HG03280 (cell line): Measurements from ENCODE around the gene TOP3A.
"Not testable (repeated sequence)": the region's sequence is repeated elsewhere in the genome, so short reads cannot be mapped to it uniquely, and the experiment has no call there.

Experiments
- ATAC-seq: cut with Tn5 transposase; IDR thresholded peaks from one replicate; pipeline ENCODE4 v1.9.1; 2021; ENCODE audit warnings: mild to moderate bottlenecking, moderate library complexity; ENCODE audit not compliant: unreplicated experiment

The TOP3A gene

DNA sequence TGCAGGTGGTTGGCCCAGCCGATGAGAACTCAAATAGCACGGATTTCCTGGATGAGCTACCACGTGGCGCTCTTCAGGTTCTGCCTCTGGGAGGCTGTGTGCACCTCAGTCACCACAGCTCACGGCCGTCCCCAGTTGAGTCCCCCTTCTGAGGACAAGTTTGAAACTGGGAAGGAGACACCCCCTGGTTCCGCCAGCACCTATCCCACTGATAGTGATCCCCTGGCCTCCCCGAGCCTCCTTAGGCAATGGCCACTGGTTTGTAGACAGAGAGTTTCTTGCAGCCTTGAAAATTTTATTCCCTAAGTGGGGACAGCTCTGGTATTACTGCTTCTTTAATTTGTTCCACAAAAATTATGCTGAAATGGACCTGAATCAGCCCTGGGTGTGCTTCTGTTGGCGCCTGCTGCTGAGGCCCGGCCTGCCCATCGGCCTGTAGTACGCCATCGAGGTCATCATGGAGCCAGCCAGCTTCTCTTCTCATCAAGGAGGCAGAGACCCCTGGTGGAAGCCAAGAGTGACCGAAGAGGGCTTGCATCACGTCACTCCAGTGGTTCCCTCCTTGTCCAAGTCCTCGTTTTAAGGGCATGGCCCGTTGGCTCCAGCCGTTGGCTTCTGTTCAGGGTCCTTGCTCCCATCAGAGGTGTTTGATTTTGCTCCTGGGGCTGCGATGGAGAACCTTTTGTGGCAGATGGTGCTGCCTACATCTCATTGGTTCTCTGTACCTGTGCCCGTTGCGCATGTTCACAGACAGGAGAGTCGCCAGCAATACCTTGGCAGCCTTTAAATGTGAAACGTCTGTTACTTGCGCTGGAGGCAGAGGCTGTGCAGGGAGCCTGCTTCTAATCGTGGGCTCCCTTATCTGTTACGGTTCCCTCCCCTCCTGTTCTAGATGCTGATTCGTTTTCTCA is 9.6 kb upstream of the TOP3A start:
- ATAC-seq: no peak

DNA sequence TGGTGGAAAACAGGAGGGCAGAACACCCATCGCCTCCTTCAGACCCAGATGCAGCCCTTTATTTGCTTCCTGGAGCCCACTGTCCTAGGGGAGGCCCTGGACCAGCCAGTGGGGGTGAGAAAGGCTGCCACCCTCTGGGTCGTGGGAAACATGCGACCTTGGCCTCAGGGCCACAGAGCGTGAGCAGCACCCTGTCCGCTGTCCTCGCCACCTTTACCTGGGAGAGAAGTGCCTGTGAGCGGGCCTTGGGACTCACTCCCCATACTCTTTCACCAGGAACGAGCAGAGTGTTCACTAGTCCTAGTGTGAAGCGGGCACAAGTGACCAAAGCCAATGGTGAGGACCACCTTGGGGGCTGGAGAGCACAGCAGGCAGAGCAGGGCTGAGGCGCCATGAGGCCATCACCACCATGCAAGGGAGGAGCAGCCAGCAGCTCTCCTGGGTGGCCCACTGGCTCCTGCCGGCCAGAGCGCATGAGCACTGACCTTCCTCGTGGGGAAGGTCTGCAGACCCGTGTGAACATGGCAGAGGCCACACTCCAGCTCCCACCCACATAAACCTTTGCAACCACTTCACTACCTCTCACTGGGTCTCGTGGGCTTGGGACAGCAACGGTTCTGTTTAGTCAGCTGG is 8.8 kb upstream of the TOP3A start:
- no peak for ATAC-seq

DNA sequence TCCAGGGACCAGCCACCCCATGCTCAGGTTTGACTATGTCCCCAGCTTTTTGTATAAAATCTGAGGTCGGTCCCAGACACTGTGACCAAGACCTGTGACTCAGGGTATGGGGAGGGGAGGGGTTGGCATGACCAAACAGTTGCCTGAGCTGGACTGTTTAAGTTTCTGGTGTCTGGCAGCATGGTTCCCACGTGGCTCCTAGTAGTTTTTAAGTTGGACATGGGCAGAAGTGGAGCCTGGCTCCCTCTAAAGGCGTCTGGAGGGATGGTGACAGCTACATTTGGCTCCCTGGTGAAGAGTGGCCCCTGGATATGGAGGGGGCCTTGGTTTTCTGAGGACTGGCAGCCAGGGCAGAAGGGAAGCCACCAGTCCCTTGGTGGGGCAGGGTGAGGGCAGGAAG is 8.2 kb upstream of the TOP3A start:
- ATAC-seq: no peak

DNA sequence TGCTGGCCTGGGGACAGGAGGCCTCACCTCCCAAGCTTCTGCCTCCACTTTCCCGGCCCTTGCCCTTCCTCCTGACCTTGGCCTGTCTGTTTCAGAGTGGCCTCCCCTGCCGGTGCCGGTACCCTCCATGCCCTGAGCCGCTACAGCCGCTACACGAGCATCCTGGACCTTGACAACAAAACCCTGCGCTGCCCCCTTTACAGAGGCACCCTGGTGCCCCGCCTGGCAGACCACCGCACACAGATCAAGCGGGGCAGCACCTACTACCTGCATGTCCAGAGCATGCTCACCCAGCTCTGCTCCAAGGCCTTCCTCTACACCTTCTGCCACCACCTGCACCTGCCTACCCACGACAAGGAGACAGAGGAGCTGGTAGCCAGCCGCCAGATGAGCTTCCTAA is 7.7 kb upstream of the TOP3A start:
- ATAC-seq: no peak

DNA sequence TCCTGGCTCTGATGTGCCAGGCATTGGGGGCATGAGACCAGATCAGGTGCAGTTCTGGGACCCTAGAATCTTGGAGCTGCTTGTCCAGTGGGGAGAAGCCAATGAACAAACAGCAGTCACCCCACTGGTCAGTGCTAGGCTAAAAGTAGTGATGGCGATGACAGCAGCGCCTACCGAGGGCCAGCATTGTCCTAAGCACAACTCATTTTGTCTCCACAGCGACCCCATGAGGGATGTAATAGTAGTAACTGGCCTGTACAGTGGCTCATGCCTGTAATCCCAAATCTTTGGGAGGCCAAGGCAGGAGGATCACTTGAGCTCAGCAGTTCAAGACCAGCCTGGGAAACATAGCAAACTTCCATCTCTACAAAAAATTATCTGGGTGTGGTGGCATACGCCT is 6.5 kb upstream of the TOP3A start:
- no peak for ATAC-seq

DNA sequence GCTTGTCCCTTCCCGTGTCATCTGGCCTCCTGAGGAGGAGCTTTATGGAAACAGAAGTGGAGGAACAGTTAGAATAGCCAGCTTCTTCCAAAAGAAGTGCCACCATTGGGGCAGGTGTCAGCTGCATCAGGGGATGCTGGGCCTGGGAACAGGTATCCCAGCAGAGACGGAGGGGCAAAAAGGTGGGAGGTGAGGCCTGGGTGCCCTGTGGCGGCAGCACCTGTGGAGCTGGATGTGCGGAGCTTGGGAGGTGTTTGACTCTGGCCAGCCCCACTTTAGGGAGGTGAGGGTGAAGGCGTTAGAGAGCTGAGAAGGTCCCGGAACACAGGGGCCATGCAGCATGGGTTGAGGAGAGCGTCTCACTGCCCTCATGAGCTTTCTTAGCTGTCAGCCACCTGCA is 5.5 kb upstream of the TOP3A start:
- ATAC-seq: no peak

DNA sequence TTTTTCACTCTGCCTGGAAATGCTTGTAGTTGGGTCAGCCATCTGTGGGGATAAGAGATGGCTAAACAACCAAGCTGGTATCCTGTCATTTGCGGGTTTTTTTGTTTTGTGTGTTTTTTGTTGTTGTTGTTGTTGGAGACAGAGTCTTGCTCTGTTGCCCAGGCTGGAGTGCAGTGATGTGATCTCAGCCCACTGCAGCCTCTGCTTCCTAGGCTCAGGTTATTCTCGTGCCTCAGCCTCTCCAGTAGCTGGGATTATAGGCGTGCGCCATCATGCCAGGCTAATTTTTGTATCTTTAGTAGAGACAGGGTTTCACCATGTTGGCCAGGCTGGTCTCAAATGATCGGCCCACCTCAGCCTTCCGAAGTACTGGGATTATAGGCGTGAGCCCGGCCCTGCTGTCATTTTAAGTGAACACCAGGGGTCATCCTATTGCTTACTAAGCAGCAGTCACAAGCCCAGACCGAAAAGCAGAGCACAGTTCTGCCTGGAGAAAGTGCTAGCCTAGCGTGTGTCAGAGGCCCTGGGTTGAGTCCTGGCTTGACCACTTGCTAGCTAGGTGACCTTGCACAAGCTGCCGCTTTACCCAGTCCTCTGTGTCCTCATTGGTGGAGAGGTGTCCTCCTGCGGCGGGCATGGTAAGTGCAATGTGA is 4.9 kb upstream of the TOP3A start:
- no peak for ATAC-seq

DNA sequence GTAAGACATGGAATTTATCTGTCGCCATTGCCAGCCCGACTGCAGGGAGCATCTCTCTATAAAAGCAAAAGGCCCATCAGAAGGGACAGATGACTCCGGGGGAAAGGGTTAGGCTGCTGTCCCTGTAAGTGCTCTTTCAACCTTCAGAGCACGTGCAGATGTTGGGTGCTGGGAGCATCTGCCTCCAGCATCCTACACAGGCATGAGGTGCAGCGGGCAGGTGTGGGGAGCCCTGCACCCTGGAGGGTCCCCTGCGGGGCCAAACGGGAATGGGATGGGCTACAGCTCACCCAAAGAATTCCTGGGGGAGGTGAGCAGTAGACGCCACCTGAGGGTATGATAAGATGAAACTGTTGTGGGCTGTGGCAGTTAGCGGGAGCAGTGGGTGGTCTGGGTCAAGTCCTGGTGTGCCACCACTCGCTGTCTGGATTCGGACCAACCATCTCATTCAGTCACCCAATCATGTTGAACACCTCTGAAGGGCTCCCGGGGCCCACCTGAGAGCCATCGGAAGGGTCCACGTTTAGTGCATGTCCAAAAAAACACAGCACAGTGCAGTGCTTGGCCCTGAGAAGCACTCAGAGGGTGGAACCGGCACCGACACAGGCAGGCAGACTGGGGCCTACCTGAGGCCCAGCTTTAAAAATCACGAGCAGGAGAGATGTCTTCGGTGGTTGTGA is 4.1 kb upstream of the TOP3A start:
- ATAC-seq: no peak

DNA sequence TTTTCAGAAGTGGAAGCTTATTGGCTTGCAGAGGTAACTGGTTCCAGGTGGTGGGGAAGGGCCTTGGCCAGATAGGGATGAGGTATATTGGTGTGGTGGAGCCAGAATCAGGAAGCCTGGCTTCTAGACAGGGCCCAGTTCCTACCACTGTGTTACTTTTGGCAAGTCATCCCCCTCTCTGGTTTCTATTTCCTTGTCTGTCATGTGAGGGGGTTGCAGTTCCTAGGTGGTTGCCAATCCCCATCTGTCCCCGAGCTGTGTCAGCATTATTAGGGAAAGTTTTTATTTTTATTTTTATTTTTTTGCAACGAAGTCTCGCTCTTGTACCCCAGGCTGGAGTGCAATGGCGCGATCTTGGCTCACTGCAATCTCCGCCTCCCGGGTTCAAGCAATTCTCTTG is 3.3 kb upstream of the TOP3A start:
- ATAC-seq: no peak

DNA sequence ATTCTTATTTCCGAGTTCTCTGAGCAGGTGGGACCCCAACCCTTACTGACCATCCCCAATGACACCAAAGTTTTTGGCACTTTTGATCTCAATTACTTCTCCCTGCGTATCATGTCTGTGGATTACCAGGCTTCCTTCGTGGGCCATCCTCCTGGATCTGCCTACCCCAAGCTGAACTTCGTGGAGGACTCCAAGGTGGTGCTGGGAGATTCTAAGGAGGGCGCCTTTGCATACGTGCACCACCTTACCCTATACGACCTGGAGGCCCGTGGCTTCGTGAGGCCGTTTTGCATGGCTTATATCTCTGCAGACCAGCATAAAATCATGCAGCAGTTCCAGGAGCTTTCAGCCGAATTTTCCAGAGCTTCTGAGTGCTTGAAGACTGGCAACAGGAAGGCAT is 1.2 kb upstream of the TOP3A start:
- no peak for ATAC-seq

DNA sequence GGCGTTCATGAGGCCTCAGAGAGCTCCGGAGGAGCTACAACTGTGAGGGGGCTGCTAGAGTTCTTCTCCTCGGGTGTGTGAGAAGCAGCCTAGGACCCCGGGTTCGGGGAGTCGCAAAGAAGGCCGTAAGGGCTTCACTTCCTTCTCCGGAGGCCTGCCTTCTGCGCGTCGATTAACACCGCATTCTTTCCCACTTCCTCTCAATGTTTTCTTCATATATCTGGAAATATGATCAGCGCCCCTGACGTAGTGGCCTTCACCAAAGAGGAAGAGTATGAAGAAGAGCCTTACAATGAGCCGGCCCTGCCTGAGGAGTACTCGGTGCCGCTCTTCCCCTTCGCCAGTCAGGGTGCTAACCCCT is 748 bp upstream of the TOP3A start:
- peak; percentile 4 for ATAC-seq

DNA sequence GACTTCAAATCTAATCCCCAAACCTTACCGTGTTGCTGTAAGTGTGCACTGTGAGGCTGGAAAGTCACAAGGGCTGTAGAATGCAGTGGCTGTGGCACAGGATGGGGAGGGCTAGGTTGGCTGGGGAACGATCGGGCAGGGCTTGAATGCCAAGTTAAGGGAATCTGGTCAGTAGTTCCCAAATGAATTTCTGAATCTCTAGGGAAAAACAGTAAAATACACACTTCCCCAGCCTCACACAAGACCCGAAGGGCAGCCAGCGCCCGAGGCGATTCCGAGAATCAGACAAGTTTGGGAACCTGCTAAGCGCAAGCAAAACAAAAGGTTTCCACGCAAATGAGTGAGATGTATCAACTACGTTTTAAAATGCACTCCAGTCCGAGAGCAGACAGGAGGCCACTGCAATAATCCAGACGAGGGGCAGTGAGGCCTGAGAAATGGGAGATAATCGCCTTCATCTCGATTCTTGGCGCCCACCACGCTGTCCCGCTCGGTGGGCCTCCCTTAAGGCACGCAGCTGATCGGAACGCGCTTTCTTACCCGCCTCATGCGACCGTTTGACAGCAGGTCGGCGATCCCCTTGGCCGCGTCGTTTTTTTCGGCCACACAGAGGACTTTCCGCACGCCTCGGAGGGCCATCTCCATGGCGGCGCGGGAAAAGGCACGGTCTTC is 599 bp downstream of the TOP3A start:
- peak; percentile 15 for ATAC-seq

DNA sequence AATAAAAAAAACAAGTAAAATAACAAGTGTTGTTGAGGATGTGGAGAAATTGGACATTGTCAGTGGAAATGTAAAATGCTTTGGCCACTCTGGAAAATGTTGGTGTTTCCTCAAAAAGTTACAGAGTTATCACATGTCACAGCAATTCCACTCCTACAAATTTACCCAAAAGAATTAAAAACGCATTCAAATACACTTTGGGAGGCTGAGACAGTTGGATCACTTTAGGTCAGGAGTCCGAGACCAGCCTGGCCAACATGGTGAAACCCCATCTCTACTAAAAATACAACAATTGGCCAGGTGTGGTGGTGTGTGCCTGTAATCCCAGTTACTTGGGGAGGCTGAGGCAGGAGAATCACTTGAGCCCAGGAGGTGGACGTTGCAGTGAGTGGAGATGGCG is 5.6 kb downstream of the TOP3A start:
- no peak for ATAC-seq

DNA sequence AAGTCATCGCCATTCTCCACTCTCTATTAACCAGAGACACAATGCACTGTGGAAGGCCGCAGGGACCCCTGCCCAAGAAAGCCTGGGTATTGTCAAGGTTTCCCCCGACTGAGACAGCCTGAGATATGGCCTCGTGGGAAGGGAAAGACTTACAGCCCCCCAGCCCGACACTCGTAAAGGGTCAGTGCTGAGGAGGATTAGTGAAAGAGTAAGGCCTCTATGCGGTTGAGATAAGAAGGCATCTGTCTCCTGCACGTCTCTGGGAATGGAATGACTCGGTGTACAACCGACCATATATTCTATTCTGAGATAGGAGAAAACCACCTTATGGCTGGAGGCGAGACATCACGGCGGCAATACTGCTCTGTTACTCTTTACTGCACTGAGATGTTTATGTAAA is 11.6 kb downstream of the TOP3A start:
- not testable (repeated sequence) for ATAC-seq

DNA sequence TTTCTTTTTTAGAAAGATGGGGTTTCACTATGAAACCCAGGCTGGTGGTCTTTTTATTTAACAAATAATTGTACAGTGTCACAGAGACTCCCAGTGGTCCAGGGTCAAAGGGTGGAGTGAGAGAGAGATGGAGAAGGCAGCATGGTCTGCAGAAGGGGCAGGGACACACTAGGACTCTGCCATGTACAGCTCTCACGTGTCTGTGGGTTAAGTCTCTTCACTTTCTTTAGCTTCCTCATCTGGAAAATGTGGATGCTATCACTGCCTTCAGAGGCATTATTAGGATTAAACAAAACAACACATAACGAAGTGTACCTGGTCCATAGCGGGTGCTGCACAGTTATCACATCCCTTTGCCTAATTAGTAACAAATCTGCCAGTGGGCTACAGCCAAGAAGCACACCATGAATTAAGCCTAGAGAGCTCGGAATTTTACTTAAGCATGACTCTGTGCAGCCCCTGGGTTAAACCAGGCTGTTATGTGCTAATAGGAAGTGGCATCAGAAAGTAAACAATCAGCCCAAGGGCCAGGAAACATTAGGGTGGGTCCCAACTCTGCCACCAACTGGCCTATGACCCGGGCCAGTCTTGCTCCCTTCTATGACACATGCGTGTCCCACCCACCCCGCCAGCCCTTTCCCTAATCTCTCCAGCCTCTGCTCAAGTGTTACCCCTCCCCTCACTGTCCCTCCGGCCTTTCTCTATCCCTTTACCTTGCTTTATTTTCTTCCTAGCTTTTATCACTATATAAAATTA is 13.9 kb downstream of the TOP3A start:
- ATAC-seq: no peak

DNA sequence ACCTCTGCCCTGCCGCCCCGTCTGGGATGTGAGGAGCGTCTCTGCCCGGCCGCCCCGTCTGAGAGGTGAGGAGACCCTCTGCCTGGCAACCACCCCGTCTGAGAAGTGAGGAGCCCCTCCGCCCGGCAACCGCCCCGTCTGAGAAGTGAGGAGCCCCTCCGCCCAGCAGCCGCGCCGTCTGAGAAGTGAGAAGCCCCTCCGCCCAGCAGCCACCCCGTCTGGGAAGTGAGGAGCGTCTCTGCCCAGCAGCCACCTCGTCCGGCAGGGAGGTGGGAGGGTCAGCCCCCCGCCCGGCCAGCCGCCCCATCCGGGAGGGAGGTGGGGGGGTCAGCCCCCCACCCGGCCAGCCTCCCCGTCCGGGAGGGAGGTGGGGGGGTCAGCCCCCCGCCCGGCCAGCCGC is 16.7 kb downstream of the TOP3A start:
- ATAC-seq: not testable (repeated sequence)

DNA sequence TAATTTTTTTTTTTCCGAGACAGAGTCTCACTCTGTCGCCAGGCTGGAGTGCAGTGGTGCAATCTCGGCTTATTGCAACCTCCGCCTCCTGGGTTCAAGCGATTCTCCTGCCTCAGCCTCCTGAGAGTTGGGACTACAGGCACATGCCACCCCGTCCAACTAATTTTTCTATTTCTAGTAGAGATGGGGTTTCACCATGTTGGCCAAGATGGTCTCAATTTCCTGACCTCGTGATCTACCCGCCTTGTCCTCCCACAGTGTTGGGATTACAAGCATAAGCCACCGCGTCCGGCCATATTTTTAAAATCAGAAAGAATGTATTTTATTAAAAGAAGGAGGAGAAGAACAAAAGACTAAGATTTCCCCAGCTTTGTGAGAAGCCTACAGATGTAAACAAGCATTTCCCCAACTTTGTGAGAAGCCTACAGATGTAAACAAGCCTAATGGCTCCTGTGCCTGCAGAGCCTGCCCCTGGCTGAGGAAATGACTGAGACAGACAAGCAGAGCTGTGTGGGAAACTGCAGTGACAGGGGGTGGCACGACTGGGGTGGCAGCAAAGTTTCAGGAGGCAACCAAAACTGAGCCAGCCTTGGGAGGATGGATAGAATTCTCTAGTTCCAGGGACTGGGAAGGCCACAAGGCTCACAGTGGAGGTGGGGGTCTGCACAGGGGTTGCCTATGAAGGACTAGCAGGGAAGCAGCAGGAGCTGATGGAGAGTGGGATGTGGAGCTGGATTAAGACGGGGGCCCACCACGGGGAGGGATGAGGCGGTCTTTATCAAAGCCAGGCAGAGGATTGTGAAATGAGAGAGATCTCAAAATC is 22.9 kb downstream of the TOP3A start:
- no peak for ATAC-seq

DNA sequence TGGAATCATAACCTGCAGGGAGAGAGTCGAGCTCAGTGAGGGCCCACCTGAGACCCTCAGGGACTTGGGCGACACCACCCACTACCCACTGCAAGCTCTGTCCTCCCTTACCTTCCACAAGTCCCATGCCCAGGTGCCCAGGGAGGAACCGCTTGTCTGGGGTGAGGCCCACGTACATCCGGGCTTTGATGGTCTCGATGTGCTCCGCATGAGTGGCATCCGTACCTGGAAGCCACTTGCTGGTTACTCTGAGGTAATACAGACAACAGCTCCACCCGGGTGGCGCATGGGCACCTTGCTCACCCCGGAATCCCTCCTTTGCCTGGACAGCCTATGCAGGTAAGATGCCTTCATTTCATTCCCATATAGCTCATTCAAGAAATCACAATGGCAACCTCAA is 29.5 kb downstream of the TOP3A start:
- ATAC-seq: no peak

DNA sequence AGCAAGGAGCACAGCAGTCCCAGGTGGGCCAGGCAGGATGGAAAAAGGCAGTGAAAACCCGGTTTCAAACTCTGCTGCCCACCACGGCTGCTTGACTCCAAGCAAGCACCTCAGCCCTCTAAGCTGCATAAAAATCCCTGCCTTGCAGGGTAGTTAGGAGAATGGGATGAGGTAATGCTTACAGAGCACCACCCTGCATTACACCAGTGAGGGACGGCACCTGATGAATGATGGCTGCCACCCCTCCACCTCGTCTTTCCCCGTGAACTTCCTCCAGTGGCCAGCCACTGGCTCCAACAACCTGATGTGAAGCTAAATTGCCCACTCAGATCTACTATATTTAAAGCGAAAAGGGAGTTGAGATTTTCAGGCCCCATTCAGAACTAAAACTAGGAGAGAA is 33.0 kb downstream of the TOP3A start:
- no peak for ATAC-seq
